H1 (cell line): Measurements from ENCODE around the gene ATP1B3. TPM values are rescaled to one million over a fixed set of nuclear protein-coding genes. Genes with fewer than 3 reads are reported as not detected.
A peak's percentile ranks its signal among the peaks of the same experiment; 100 is the strongest.

ENCODE experiments used
- ATF2 ChIP-seq: IDR thresholded peaks from 2 replicates; pipeline ENCODE4 v1.6.1; 2012; ENCODE audit warnings: low read length, inconsistent platforms
- CHD7 ChIP-seq: fragments of 300-600 bp; sonication (generic); IDR thresholded peaks from 2 replicates; pipeline ENCODE4 v1.7.1; 2012; ENCODE audit warnings: low read length, moderate library complexity, mild to moderate bottlenecking, inconsistent platforms; ENCODE audit not compliant: insufficient replicate concordance
- CTCF ChIP-seq, 3 experiments: IDR thresholded peaks; 1 replicate in 2 of 3; 2 replicates in 1 of 3; pipeline versions ENCODE4 v1.5.1 to v1.6.1; 2011; ENCODE audit warnings: low read length in 3 of 3, mild to moderate bottlenecking in 3 of 3, inconsistent platforms in 2 of 3, low read depth in 1 of 3, moderate library complexity in 1 of 3; ENCODE audit not compliant: insufficient read depth in 1 of 3; ENCODE audit errors: control extremely low read depth in 1 of 3
- RXRA ChIP-seq: IDR thresholded peaks from 2 replicates; pipeline ENCODE4 v1.6.1; 2011; ENCODE audit warnings: low read depth, mild to moderate bottlenecking, low read length, moderate library complexity; ENCODE audit not compliant: insufficient read depth
- SP1 ChIP-seq: IDR thresholded peaks from 2 replicates; pipeline ENCODE4 v1.6.1; 2011; ENCODE audit warnings: low read depth, low read length
- TAF7 ChIP-seq: optimal IDR thresholded peaks from 2 replicates; pipeline ENCODE3; 2011; ENCODE audit warnings: low read depth, mild to moderate bottlenecking, inconsistent platforms, low read length, moderate library complexity, borderline replicate concordance
- YY1 ChIP-seq: IDR thresholded peaks from 2 replicates; pipeline ENCODE4 v1.6.1; 2011; ENCODE audit warnings: low read depth, mild to moderate bottlenecking, low read length
- polyA plus RNA-seq, 7 experiments: library from polyadenylated mRNA; depleted of rRNA in 3 of 7; stranded (reverse) in 5 of 7; unstranded in 2 of 7; fragments of >200 nt in 5 of 7; fragments of 200-250 nt in 2 of 7; gene quantifications; 1 replicate in 5 of 7; 2 replicates in 1 of 7; 4 replicates in 1 of 7; pipeline versions ENCODE4 v1.2.1 to v1.2.3, GENCODE V29; 2011 to 2013; ENCODE audit warnings: missing spikeins in 2 of 7, mixed read lengths in 2 of 7
- total RNA-seq: library from RNA; stranded (reverse); fragmentation: NEBNext Ultra II Directional; extraction: Animal tissue kit (Norgen Biotek cat#: 25700); gene quantifications from 2 replicates; pipeline ENCODE4 v1.2.1, GENCODE V29; 2021

Gene ATP1B3
- total and polyA plus RNA-seq, 2 of the 8 experiments (the other 6 are each of a cell fraction or from before 2014, with no cell fraction given) = 233 to 342 TPM

GRCh38 chr3:141876381-141876890 lies at the start of gene ATP1B3 (continued):
- TF ChIP-seq CHD7 (no peak), CTCF (IDR thresholded peaks at IDR 0.05; ENCODE audit: control extremely low read depth in 1 of 3, insufficient read depth in 1 of 3, low read depth in 1 of 3, low read length in 3 of 3) (no peak), YY1 (no peak), SP1 (no peak), TAF7 (peak; percentile 90), ATF2 (no peak), RXRA (no peak)
